GM23338 (cell line): Measurements from ENCODE around the gene MYOT.

Experiments
- CREB1 ChIP-seq: fragments of 250-450 bp; sonication (Bioruptor Pico); IDR thresholded peaks from 2 replicates; pipeline ENCODE4 v1.5.0; 2020; ENCODE audit warnings: low read depth, mild to moderate bottlenecking, moderate library complexity
- CTCF ChIP-seq, 2 experiments: fragments of 200-600 bp in 1 of 2; sonication (generic) in 1 of 2; conservative IDR thresholded peaks; 2 replicates each; pipeline versions ENCODE4 v1.5.1 to v1.6.1; 2016 to 2017; ENCODE audit warnings: antibody characterized with exemption in 2 of 2, low read depth in 2 of 2, mild to moderate bottlenecking in 2 of 2, moderate library complexity in 1 of 2
- EZH2 ChIP-seq: fragments of 200-600 bp; sonication (generic); IDR thresholded peaks from one replicate; pipeline ENCODE4 v1.8.0; 2017; ENCODE audit warnings: antibody characterized with exemption, mild to moderate bottlenecking, low read depth; ENCODE audit not compliant: unreplicated experiment
- EZH2phosphoT487 ChIP-seq: fragments of 200-600 bp; sonication (generic); IDR thresholded peaks from one replicate; pipeline ENCODE4 v1.8.1; 2018; ENCODE audit warnings: antibody characterized with exemption; ENCODE audit not compliant: unreplicated experiment
- JUNB ChIP-seq: IDR thresholded peaks from one replicate; pipeline ENCODE4 v1.6.1; 2016; ENCODE audit warnings: antibody characterized with exemption; ENCODE audit not compliant: unreplicated experiment
- POLR2AphosphoS5 ChIP-seq: IDR thresholded peaks from 2 replicates; pipeline ENCODE4 v1.6.1; 2016; ENCODE audit warnings: antibody characterized with exemption, low read depth
- REST ChIP-seq: IDR thresholded peaks from one replicate; pipeline ENCODE4 v1.6.1; 2018; ENCODE audit warnings: antibody characterized with exemption; ENCODE audit not compliant: unreplicated experiment

- TF ChIP-seq CTCF (conservative IDR thresholded peaks at IDR 0.05; ENCODE audit: low read depth in 2 of 2): no peak
- TF ChIP-seq REST: no peak
- TF ChIP-seq CREB1: no peak
- TF ChIP-seq EZH2phosphoT487: no peak
- no peak for TF ChIP-seq EZH2
- TF ChIP-seq POLR2AphosphoS5: no peak
- TF ChIP-seq JUNB: no peak
These were observed 28.7 kb upstream of the MYOT start for GRCh38 chr5:137838976-137839375.
